ENCODE results near the gene TRAF2. TPM values are rescaled to one million over a fixed set of nuclear protein-coding genes. Genes with fewer than 3 reads are reported as not detected.

The TRAF2 gene
- total and polyA plus RNA-seq, 2 donors from 2014 or later, result 11.4 to 16.9 TPM

DNA sequence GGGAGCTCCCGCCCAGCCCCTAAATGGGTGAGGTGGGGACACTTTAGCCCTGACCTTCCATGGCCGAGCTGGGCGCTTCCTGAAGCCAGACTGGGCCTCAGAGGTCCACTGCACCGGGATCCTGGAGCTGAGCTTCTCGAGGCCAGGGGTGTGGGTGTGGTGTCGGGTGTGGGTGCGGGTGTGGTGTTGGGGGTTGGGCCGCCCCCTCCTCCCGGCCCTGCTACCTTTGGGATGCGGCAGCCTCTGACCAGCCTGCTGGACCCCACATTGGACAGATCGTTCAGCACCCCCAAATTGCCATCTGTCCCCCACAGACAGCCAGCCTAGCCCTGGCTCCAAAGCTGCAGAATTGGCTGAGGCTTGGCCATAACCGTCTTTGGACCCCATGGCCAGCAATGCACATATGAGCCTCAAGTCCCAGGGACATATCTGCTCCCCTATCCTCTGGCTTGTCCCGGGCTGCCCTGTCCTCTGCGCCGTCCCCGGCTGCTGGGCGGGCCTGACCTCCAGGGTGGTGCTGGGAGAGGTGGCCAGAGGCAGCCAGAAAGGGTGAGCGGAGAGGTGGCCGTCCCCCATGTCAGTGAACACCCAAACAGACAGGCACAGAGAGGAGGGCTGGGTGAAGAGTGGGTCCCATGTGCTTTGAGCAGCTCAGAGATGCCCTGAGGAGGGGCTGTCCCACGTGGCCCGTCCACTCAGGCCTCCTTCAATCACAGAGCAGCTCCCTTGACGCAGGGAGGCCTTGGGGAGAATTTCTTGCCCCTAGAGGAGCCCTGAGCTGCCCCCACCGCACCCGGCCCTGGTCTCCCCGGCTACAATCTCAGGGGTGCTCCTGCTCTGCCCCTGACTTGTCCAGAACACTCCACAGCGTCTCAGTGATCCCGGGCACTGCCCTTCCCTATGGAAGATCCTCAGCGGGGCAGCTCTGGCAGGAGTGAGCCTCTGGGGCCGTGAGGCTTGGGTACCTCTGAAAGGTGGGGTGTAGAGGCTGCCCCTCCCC lies 87.6 kb downstream of the TRAF2 start:
- no peaks in the 10 kb centered on the region for H3K27me3 ChIP-seq (ENCODE audit: control insufficient read depth, insufficient read depth, low read length)
- H3K36me3 ChIP-seq (ENCODE audit: control insufficient read depth in 2 of 3, insufficient read depth in 3 of 3, low read length in 3 of 3), result no peaks in the 10 kb centered on the region
- H3K27ac ChIP-seq (ENCODE audit: low read depth in 2 of 2, low read length in 2 of 2), result no peak overlapping the region
- H3K9ac ChIP-seq (ENCODE audit: low read length in 3 of 3), result no peak overlapping the region
- no peak for DNase-seq
- TF ChIP-seq, protein P1, sequence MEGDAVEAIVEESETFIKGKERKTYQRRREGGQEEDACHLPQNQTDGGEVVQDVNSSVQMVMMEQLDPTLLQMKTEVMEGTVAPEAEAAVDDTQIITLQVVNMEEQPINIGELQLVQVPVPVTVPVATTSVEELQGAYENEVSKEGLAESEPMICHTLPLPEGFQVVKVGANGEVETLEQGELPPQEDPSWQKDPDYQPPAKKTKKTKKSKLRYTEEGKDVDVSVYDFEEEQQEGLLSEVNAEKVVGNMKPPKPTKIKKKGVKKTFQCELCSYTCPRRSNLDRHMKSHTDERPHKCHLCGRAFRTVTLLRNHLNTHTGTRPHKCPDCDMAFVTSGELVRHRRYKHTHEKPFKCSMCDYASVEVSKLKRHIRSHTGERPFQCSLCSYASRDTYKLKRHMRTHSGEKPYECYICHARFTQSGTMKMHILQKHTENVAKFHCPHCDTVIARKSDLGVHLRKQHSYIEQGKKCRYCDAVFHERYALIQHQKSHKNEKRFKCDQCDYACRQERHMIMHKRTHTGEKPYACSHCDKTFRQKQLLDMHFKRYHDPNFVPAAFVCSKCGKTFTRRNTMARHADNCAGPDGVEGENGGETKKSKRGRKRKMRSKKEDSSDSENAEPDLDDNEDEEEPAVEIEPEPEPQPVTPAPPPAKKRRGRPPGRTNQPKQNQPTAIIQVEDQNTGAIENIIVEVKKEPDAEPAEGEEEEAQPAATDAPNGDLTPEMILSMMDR (IDR thresholded peaks at IDR 0.05; ENCODE audit: borderline replicate concordance, extremely low read depth, insufficient read depth), result no peak
- FAIRE-seq, result no peak
- no peak overlapping the region for H3K4me3 ChIP-seq (ENCODE audit: low read length in 3 of 3)
- intact Hi-C loops (cut with DNase I), result no loop called here
- no peaks in the 10 kb centered on the region for H3K9me3 ChIP-seq (ENCODE audit: control insufficient read depth in 2 of 3, insufficient read depth in 1 of 3, low read length in 3 of 3)
- peaks cover 0 to 14% (median 0%) of the 10 kb centered on the region in 3 donors for H3K4me1 ChIP-seq (ENCODE audit: control insufficient read depth in 2 of 3, insufficient read depth in 2 of 3, low read depth in 1 of 3, low read length in 3 of 3)

DNA sequence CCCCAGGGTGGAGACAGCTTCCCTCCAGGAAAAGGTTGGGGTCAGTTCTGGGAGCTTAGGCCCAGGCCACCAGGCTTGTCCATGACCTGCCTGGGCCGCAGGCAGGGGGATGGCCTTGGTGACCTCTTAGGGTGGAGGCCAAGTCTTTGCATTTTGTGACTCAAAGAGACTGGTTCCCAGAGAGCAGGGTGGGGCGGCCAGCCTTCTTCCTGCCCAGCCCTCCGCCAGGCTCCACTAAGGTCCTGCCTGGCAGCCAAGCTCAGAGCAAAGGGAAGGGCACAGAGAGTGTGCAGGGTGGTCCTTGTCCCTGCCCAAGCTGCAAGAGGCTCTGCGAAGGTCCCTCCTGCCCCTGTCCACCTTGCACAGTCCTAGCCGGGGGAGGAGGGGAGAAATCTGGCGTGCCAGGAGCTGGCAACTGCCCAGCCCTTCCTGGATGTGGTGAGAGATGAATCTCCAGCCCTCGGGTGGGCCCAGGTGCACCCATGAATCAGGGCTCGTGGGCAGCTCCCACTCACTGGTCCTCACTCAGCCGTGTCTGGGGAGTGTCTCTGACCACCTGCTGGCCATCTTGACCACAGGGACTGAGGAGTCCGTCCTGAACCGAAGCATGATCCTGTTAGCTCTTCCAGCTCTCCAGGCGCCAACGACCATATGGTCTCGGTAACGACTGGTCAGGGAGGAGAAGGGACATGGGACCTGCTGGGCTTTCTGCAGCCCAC lies 88.7 kb downstream of the TRAF2 start:
- Histone ChIP-seq H3K36me3 (ENCODE audit: control insufficient read depth in 2 of 3, insufficient read depth in 3 of 3, low read length in 3 of 3) (no peaks in the 10 kb centered on the region), H3K27me3 (ENCODE audit: control insufficient read depth, insufficient read depth, low read length) (no peaks in the 10 kb centered on the region), H3K27ac (ENCODE audit: low read depth in 2 of 2, low read length in 2 of 2) (peak overlapping the region in 1 of 2 donors; percentile 37), H3K4me1 (ENCODE audit: control insufficient read depth in 2 of 3, insufficient read depth in 2 of 3, low read depth in 1 of 3, low read length in 3 of 3) (peaks cover 0 to 14% (median 0%) of the 10 kb centered on the region in 3 donors), H3K4me3 (ENCODE audit: low read length in 3 of 3) (no peak overlapping the region), H3K9me3 (ENCODE audit: control insufficient read depth in 2 of 3, insufficient read depth in 1 of 3, low read length in 3 of 3) (no peaks in the 10 kb centered on the region), H3K9ac (ENCODE audit: low read length in 3 of 3) (no peak overlapping the region)
- TF ChIP-seq, protein P1 (IDR thresholded peaks at IDR 0.05; ENCODE audit: borderline replicate concordance, extremely low read depth, insufficient read depth), result no peak
- DNase-seq (no peak), FAIRE-seq (no peak)
- intact Hi-C loops (cut with DNase I), result no loop called here

DNA sequence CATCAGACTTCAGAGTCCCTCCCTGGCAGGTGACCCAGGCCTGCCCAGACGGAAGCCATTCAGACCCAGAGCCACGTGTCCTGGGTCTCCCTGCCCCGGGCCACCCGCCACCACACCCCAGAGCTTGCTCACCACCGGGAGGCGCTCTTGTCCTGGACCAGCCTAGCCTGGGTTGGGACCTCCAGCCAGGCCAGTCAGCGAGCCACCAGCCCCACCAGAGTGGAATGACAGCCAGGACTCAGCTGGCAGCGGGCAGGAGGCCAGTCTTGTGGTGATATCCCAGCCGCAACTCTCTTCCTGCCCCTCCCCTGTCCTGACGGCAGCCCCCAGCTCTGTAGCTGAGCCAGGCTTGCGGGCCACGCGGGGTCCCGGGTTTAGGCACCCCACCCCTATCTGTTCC lies 89.3 kb downstream of the TRAF2 start:
- no peaks in the 10 kb centered on the region for H3K27me3 ChIP-seq (ENCODE audit: control insufficient read depth, insufficient read depth, low read length)
- H3K4me1 ChIP-seq (ENCODE audit: control insufficient read depth in 2 of 3, insufficient read depth in 2 of 3, low read depth in 1 of 3, low read length in 3 of 3), result peaks cover 0 to 14% (median 0%) of the 10 kb centered on the region in 3 donors
- no peak overlapping the region for H3K9ac ChIP-seq (ENCODE audit: low read length in 3 of 3)
- TF ChIP-seq, protein P1 (IDR thresholded peaks at IDR 0.05; ENCODE audit: borderline replicate concordance, extremely low read depth, insufficient read depth), result no peak
- DNase-seq (peak in 1 of 5 donors; percentile 34), FAIRE-seq (no peak)
- no peak overlapping the region for H3K27ac ChIP-seq (ENCODE audit: low read depth in 2 of 2, low read length in 2 of 2)
- no peaks in the 10 kb centered on the region for H3K36me3 ChIP-seq (ENCODE audit: control insufficient read depth in 2 of 3, insufficient read depth in 3 of 3, low read length in 3 of 3)
- intact Hi-C loops (cut with DNase I), result no loop called here
- H3K4me3 ChIP-seq (ENCODE audit: low read length in 3 of 3), result no peak overlapping the region
- H3K9me3 ChIP-seq (ENCODE audit: control insufficient read depth in 2 of 3, insufficient read depth in 1 of 3, low read length in 3 of 3), result no peaks in the 10 kb centered on the region

Small RNA genes lying within 50 kb of the gene (microRNA-seq; reads per million reads assigned to microRNA genes)
- not detected for gene MIR4479

Other genes with a start within 250 kb of the TRAF2 start
- gene EGFL7, start 223.6 kb upstream of the TRAF2 start, total RNA-seq, result 140 TPM
- 137 TPM for gene EGFL7, start 223.6 kb upstream of the TRAF2 start, polyA plus RNA-seq (ENCODE audit: insufficient read depth, low read depth, low replicate concordance)
- 83.6 TPM for gene AGPAT2, start 199.1 kb upstream of the TRAF2 start, total RNA-seq
- gene AGPAT2, start 199.1 kb upstream of the TRAF2 start, polyA plus RNA-seq (ENCODE audit: insufficient read depth, low read depth, low replicate concordance), result 73.4 TPM
- 7.5 TPM for gene DIPK1B, start 173.9 kb upstream of the TRAF2 start, total RNA-seq
- 22.6 TPM for gene DIPK1B, start 173.9 kb upstream of the TRAF2 start, polyA plus RNA-seq (ENCODE audit: insufficient read depth, low read depth, low replicate concordance)
- 8.4 TPM for gene LCN10, start 143.6 kb upstream of the TRAF2 start, total RNA-seq
- 3.9 TPM for gene LCN10, start 143.6 kb upstream of the TRAF2 start, polyA plus RNA-seq (ENCODE audit: insufficient read depth, low read depth, low replicate concordance)
- gene LCN6, start 138.0 kb upstream of the TRAF2 start, total RNA-seq, result 16.0 TPM
- gene LCN6, start 138.0 kb upstream of the TRAF2 start, polyA plus RNA-seq (ENCODE audit: insufficient read depth, low read depth, low replicate concordance), result not detected
- gene LCN8, start 128.3 kb upstream of the TRAF2 start, total RNA-seq, result not detected
- gene LCN8, start 128.3 kb upstream of the TRAF2 start, polyA plus RNA-seq (ENCODE audit: insufficient read depth, low read depth, low replicate concordance), result not detected
- not detected for gene LCN15, start 122.0 kb upstream of the TRAF2 start, total RNA-seq
- not detected for gene LCN15, start 122.0 kb upstream of the TRAF2 start, polyA plus RNA-seq (ENCODE audit: insufficient read depth, low read depth, low replicate concordance)
- gene TMEM141, start 95.2 kb upstream of the TRAF2 start, total RNA-seq, result 96.5 TPM
- gene TMEM141, start 95.2 kb upstream of the TRAF2 start, polyA plus RNA-seq (ENCODE audit: insufficient read depth, low read depth, low replicate concordance), result 403 TPM
- gene CCDC183, start 90.2 kb upstream of the TRAF2 start, total RNA-seq, result 0.88 TPM
- gene CCDC183, start 90.2 kb upstream of the TRAF2 start, polyA plus RNA-seq (ENCODE audit: insufficient read depth, low read depth, low replicate concordance), result 3.1 TPM
- gene RABL6, start 78.6 kb upstream of the TRAF2 start, total RNA-seq, result 70.3 TPM
- 60.4 TPM for gene RABL6, start 78.6 kb upstream of the TRAF2 start, polyA plus RNA-seq (ENCODE audit: insufficient read depth, low read depth, low replicate concordance)
- 5.3 TPM for gene AJM1, start 44.0 kb upstream of the TRAF2 start, total RNA-seq
- gene AJM1, start 44.0 kb upstream of the TRAF2 start, polyA plus RNA-seq (ENCODE audit: insufficient read depth, low read depth, low replicate concordance), result 2.5 TPM
- gene PHPT1, start 37.1 kb upstream of the TRAF2 start, total RNA-seq, result 108 TPM
- 283 TPM for gene PHPT1, start 37.1 kb upstream of the TRAF2 start, polyA plus RNA-seq (ENCODE audit: insufficient read depth, low read depth, low replicate concordance)
- 8.1 TPM for gene MAMDC4, start 34.2 kb upstream of the TRAF2 start, total RNA-seq
- gene MAMDC4, start 34.2 kb upstream of the TRAF2 start, polyA plus RNA-seq (ENCODE audit: insufficient read depth, low read depth, low replicate concordance), result 5.8 TPM
- 316 TPM for gene EDF1, start 20.2 kb upstream of the TRAF2 start, total RNA-seq
- 888 TPM for gene EDF1, start 20.2 kb upstream of the TRAF2 start, polyA plus RNA-seq (ENCODE audit: insufficient read depth, low read depth, low replicate concordance)
- gene FBXW5, start 58.2 kb downstream of the TRAF2 start, total RNA-seq, result 97.2 TPM
- gene FBXW5, start 58.2 kb downstream of the TRAF2 start, polyA plus RNA-seq (ENCODE audit: insufficient read depth, low read depth, low replicate concordance), result 92.5 TPM
- gene C8G, start 58.7 kb downstream of the TRAF2 start, total RNA-seq, result 1.9 TPM
- 2.1 TPM for gene C8G, start 58.7 kb downstream of the TRAF2 start, polyA plus RNA-seq (ENCODE audit: insufficient read depth, low read depth, low replicate concordance)
- gene LCN12, start 65.8 kb downstream of the TRAF2 start, total RNA-seq, result 42.9 TPM
- gene LCN12, start 65.8 kb downstream of the TRAF2 start, polyA plus RNA-seq (ENCODE audit: insufficient read depth, low read depth, low replicate concordance), result 35.5 TPM
- gene PTGDS, start 91.0 kb downstream of the TRAF2 start, total RNA-seq, result 236 TPM
- gene PTGDS, start 91.0 kb downstream of the TRAF2 start, polyA plus RNA-seq (ENCODE audit: insufficient read depth, low read depth, low replicate concordance), result 709 TPM
- gene LCNL1, start 96.5 kb downstream of the TRAF2 start, total RNA-seq, result 1.4 TPM
- 0.54 TPM for gene LCNL1, start 96.5 kb downstream of the TRAF2 start, polyA plus RNA-seq (ENCODE audit: insufficient read depth, low read depth, low replicate concordance)
- gene PAXX, start 105.9 kb downstream of the TRAF2 start, total RNA-seq, result 54.2 TPM
- gene PAXX, start 105.9 kb downstream of the TRAF2 start, polyA plus RNA-seq (ENCODE audit: insufficient read depth, low read depth, low replicate concordance), result 80.9 TPM
- 4.0 TPM for gene CLIC3, start 110.1 kb downstream of the TRAF2 start, total RNA-seq
- gene CLIC3, start 110.1 kb downstream of the TRAF2 start, polyA plus RNA-seq (ENCODE audit: insufficient read depth, low read depth, low replicate concordance), result 2.1 TPM
- gene ABCA2, start 141.7 kb downstream of the TRAF2 start, total RNA-seq, result 72.1 TPM
- 39.2 TPM for gene ABCA2, start 141.7 kb downstream of the TRAF2 start, polyA plus RNA-seq (ENCODE audit: insufficient read depth, low read depth, low replicate concordance)
- 0.60 TPM for gene FUT7, start 145.6 kb downstream of the TRAF2 start, total RNA-seq
- not detected for gene FUT7, start 145.6 kb downstream of the TRAF2 start, polyA plus RNA-seq (ENCODE audit: insufficient read depth, low read depth, low replicate concordance)
- gene NPDC1, start 159.7 kb downstream of the TRAF2 start, total RNA-seq, result 189 TPM
- 80.2 TPM for gene NPDC1, start 159.7 kb downstream of the TRAF2 start, polyA plus RNA-seq (ENCODE audit: insufficient read depth, low read depth, low replicate concordance)
- gene ENTPD2, start 167.5 kb downstream of the TRAF2 start, total RNA-seq, result 9.3 TPM
- gene ENTPD2, start 167.5 kb downstream of the TRAF2 start, polyA plus RNA-seq (ENCODE audit: insufficient read depth, low read depth, low replicate concordance), result 5.5 TPM
- gene SAPCD2, start 184.0 kb downstream of the TRAF2 start, total RNA-seq, result 2.3 TPM
- 1.7 TPM for gene SAPCD2, start 184.0 kb downstream of the TRAF2 start, polyA plus RNA-seq (ENCODE audit: insufficient read depth, low read depth, low replicate concordance)
- 12.7 TPM for gene UAP1L1, start 191.0 kb downstream of the TRAF2 start, total RNA-seq
- 14.4 TPM for gene UAP1L1, start 191.0 kb downstream of the TRAF2 start, polyA plus RNA-seq (ENCODE audit: insufficient read depth, low read depth, low replicate concordance)
- 63.2 TPM for gene MAN1B1, start 200.5 kb downstream of the TRAF2 start, total RNA-seq
- gene MAN1B1, start 200.5 kb downstream of the TRAF2 start, polyA plus RNA-seq (ENCODE audit: insufficient read depth, low read depth, low replicate concordance), result 57.3 TPM
- 164 TPM for gene DPP7, start 228.2 kb downstream of the TRAF2 start, total RNA-seq
- 205 TPM for gene DPP7, start 228.2 kb downstream of the TRAF2 start, polyA plus RNA-seq (ENCODE audit: insufficient read depth, low read depth, low replicate concordance)

All from kidney (tissue), 14 donors.